ENCODE data around the gene COL10A1. TPM values are rescaled to one million over a fixed set of nuclear protein-coding genes. Genes with fewer than 3 reads are reported as not detected.

Gene COL10A1
- polyA plus RNA-seq, 1 donor from 2014 or later = not detected

GRCh38 chr6:116169880-116170279 is 43.9 kb upstream of the COL10A1 start:
- no peak overlapping the region for H2AFZ ChIP-seq (ENCODE audit: low read depth, low read length)
- no peak overlapping the region for H3K27ac ChIP-seq (ENCODE audit: low read length)
- no peaks in the 10 kb centered on the region for H3K79me2 ChIP-seq (replicated peaks; ENCODE audit: insufficient read depth, low read length)
- H3K27me3 ChIP-seq (ENCODE audit: insufficient read depth, low read depth, low read length) = no peaks in the 10 kb centered on the region
- H3K9ac ChIP-seq (ENCODE audit: low read length) = no peak overlapping the region
- no peaks in the 10 kb centered on the region for H3K9me2 ChIP-seq (ENCODE audit: insufficient read depth, low read length)
- no peak overlapping the region for H3K4me2 ChIP-seq (ENCODE audit: low read length)
- H3F3A ChIP-seq (ENCODE audit: insufficient read depth, low read length, poor library complexity, severe bottlenecking) = no peaks in the 10 kb centered on the region
- H3K9me3 ChIP-seq (ENCODE audit: low read length) = no peaks in the 10 kb centered on the region
- no peak for TF ChIP-seq TAF1 (IDR thresholded peaks at IDR 0.05; ENCODE audit: low read depth)
- TF ChIP-seq SMC3 (conservative IDR thresholded peaks at IDR 0.05; ENCODE audit: poor library complexity) = no peak
- no peak for TF ChIP-seq EP300 (conservative IDR thresholded peaks at IDR 0.05; ENCODE audit: poor library complexity, severe bottlenecking)
- TF ChIP-seq RAD21 (conservative IDR thresholded peaks at IDR 0.05) = no peak
- no peak for TF ChIP-seq REST (IDR thresholded peaks at IDR 0.05; ENCODE audit: borderline replicate concordance)
- no peak for TF ChIP-seq POLR2AphosphoS5 (IDR thresholded peaks at IDR 0.05)
- no peak for TF ChIP-seq EZH2 (IDR thresholded peaks at IDR 0.05; ENCODE audit: borderline replicate concordance, insufficient read depth, low read length, poor library complexity, severe bottlenecking)
- TF ChIP-seq MXI1 (conservative IDR thresholded peaks at IDR 0.05; ENCODE audit: poor library complexity, severe bottlenecking) = no peak
- TF ChIP-seq CTCF (IDR thresholded peaks at IDR 0.05; ENCODE audit: poor library complexity, severe bottlenecking) = no peak
- no peak overlapping the region for H3K4me3 ChIP-seq (ENCODE audit: low read length)
- no peaks in the 10 kb centered on the region for H4K20me1 ChIP-seq (ENCODE audit: insufficient read depth)
- no peaks in the 10 kb centered on the region for H3K36me3 ChIP-seq (ENCODE audit: insufficient read depth, low read length)

- Histone ChIP-seq H3K27me3 (ENCODE audit: insufficient read depth, low read depth, low read length) (no peaks in the 10 kb centered on the region), H3K9me3 (ENCODE audit: low read length) (no peaks in the 10 kb centered on the region), H2AFZ (ENCODE audit: low read depth, low read length) (no peak overlapping the region), H3K4me3 (ENCODE audit: low read length) (no peak overlapping the region), H3F3A (ENCODE audit: insufficient read depth, low read length, poor library complexity, severe bottlenecking) (no peaks in the 10 kb centered on the region), H3K36me3 (ENCODE audit: insufficient read depth, low read length) (no peaks in the 10 kb centered on the region), H3K79me2 (replicated peaks; ENCODE audit: insufficient read depth, low read length) (no peaks in the 10 kb centered on the region), H4K20me1 (ENCODE audit: insufficient read depth) (no peaks in the 10 kb centered on the region), H3K9ac (ENCODE audit: low read length) (no peak overlapping the region), H3K4me2 (ENCODE audit: low read length) (no peak overlapping the region), H3K27ac (ENCODE audit: low read length) (no peak overlapping the region), H3K9me2 (ENCODE audit: insufficient read depth, low read length) (no peaks in the 10 kb centered on the region)
- no peak for TF ChIP-seq POLR2AphosphoS5 (IDR thresholded peaks at IDR 0.05)
- no peak for TF ChIP-seq EP300 (conservative IDR thresholded peaks at IDR 0.05; ENCODE audit: poor library complexity, severe bottlenecking)
- TF ChIP-seq TAF1 (IDR thresholded peaks at IDR 0.05; ENCODE audit: low read depth) = no peak
- no peak for TF ChIP-seq MXI1 (conservative IDR thresholded peaks at IDR 0.05; ENCODE audit: poor library complexity, severe bottlenecking)
- no peak for TF ChIP-seq REST (IDR thresholded peaks at IDR 0.05; ENCODE audit: borderline replicate concordance)
- no peak for TF ChIP-seq RAD21 (conservative IDR thresholded peaks at IDR 0.05)
- TF ChIP-seq SMC3 (conservative IDR thresholded peaks at IDR 0.05; ENCODE audit: poor library complexity) = no peak
- TF ChIP-seq EZH2 (IDR thresholded peaks at IDR 0.05; ENCODE audit: borderline replicate concordance, insufficient read depth, low read length, poor library complexity, severe bottlenecking) = no peak
- TF ChIP-seq CTCF (IDR thresholded peaks at IDR 0.05; ENCODE audit: poor library complexity, severe bottlenecking) = no peak
Observed at GRCh38 chr6:116168148-116168547, 42.2 kb upstream of the COL10A1 start.

All from neural cell (in vitro differentiated cells).